GM18907 (cell line): ENCODE results near the gene PHACTR1.
"Not testable (repeated sequence)": the region's sequence is repeated elsewhere in the genome, so short reads cannot be mapped to it uniquely, and the experiment has no call there.

Experiments
- ATAC-seq: cut with Tn5 transposase; IDR thresholded peaks from one replicate; pipeline ENCODE4 v1.9.1; 2021; ENCODE audit warnings: mild to moderate bottlenecking, moderate library complexity; ENCODE audit not compliant: unreplicated experiment

The PHACTR1 gene

GRCh38 chr6:13217206-13217905 lies 500.8 kb downstream of the PHACTR1 start:
- no peak for ATAC-seq

GRCh38 chr6:13220266-13220665 lies 503.7 kb downstream of the PHACTR1 start:
- no peak for ATAC-seq

GRCh38 chr6:13222048-13222447 lies 505.5 kb downstream of the PHACTR1 start:
- ATAC-seq, result no peak

GRCh38 chr6:13226071-13226470 lies 509.5 kb downstream of the PHACTR1 start:
- no peak for ATAC-seq

GRCh38 chr6:13228264-13229204 lies 512.0 kb downstream of the PHACTR1 start:
- no peak for ATAC-seq

- peak; percentile 87 for ATAC-seq
These were observed 512.9 kb downstream of the PHACTR1 start for GRCh38 chr6:13229205-13230085.

GRCh38 chr6:13233106-13233505 lies 516.5 kb downstream of the PHACTR1 start:
- no peak for ATAC-seq

- ATAC-seq, result no peak
These were observed 517.6 kb downstream of the PHACTR1 start for GRCh38 chr6:13234130-13234529.

GRCh38 chr6:13235339-13235738 lies 518.8 kb downstream of the PHACTR1 start:
- no peak for ATAC-seq

GRCh38 chr6:13237318-13237717 lies 520.8 kb downstream of the PHACTR1 start:
- ATAC-seq, result no peak

GRCh38 chr6:13238017-13238416 lies 521.5 kb downstream of the PHACTR1 start:
- no peak for ATAC-seq

- ATAC-seq, result no peak
These were observed 522.2 kb downstream of the PHACTR1 start for GRCh38 chr6:13238640-13239216.

- ATAC-seq, result no peak
These were observed 523.2 kb downstream of the PHACTR1 start for GRCh38 chr6:13239530-13240455.

GRCh38 chr6:13241364-13241763 lies 524.8 kb downstream of the PHACTR1 start:
- ATAC-seq, result no peak

GRCh38 chr6:13242178-13242577 lies 525.6 kb downstream of the PHACTR1 start:
- no peak for ATAC-seq

GRCh38 chr6:13242590-13242989 lies 526.0 kb downstream of the PHACTR1 start:
- no peak for ATAC-seq

GRCh38 chr6:13243033-13243432 lies 526.5 kb downstream of the PHACTR1 start:
- ATAC-seq, result no peak

- ATAC-seq, result not testable (repeated sequence)
These were observed 527.2 kb downstream of the PHACTR1 start for GRCh38 chr6:13243745-13244144.

- no peak for ATAC-seq
These were observed 531.1 kb downstream of the PHACTR1 start for GRCh38 chr6:13247627-13248026.

GRCh38 chr6:13248053-13248452 lies 531.5 kb downstream of the PHACTR1 start:
- no peak for ATAC-seq
